ENCODE results near the gene MEDAG. TPM values are rescaled to one million over a fixed set of nuclear protein-coding genes. Genes with fewer than 3 reads are reported as not detected.

MEDAG gene
- total and polyA plus RNA-seq, 8 donors: 2.1 to 16.5 (median 3.8) TPM

DNA sequence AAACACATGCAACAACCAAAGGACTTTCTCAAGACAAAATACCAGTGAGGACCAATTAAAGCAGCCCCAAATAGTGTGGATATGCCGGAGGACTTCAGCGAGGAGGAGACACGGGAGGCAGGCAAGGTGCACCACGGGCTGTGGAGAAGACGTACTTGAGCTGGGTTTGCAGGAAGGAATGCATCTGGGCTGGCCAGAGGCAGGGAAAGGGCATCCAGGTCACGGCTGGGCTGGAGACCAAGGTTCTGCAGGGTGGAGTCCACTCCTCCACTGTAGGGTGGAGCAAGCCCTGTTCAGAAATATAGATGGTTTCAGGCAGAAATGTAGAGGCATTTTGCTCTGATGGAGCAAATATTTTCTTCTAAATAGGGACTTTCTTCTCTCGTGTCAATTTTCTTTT is 36.6 kb upstream of the MEDAG start:
- peaks cover 0 to 6% of the 10 kb centered on the region in 2 donors for H3K4me1 ChIP-seq
- intact Hi-C loops (cut with DNase I): no loop called here
- no peaks in the 10 kb centered on the region for H3K9me3 ChIP-seq
- TF ChIP-seq, protein P1, sequence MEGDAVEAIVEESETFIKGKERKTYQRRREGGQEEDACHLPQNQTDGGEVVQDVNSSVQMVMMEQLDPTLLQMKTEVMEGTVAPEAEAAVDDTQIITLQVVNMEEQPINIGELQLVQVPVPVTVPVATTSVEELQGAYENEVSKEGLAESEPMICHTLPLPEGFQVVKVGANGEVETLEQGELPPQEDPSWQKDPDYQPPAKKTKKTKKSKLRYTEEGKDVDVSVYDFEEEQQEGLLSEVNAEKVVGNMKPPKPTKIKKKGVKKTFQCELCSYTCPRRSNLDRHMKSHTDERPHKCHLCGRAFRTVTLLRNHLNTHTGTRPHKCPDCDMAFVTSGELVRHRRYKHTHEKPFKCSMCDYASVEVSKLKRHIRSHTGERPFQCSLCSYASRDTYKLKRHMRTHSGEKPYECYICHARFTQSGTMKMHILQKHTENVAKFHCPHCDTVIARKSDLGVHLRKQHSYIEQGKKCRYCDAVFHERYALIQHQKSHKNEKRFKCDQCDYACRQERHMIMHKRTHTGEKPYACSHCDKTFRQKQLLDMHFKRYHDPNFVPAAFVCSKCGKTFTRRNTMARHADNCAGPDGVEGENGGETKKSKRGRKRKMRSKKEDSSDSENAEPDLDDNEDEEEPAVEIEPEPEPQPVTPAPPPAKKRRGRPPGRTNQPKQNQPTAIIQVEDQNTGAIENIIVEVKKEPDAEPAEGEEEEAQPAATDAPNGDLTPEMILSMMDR (IDR thresholded peaks at IDR 0.05): no peak
- H3K4me3 ChIP-seq: no peak overlapping the region
- ATAC-seq: peak; percentile 16
- peaks cover 0 to 8% of the 10 kb centered on the region in 2 donors for H3K27me3 ChIP-seq
- H3K27ac ChIP-seq: peak overlapping the region in 1 of 2 donors; percentile 42
- no peak for DNase-seq
- H3K36me3 ChIP-seq: no peaks in the 10 kb centered on the region

DNA sequence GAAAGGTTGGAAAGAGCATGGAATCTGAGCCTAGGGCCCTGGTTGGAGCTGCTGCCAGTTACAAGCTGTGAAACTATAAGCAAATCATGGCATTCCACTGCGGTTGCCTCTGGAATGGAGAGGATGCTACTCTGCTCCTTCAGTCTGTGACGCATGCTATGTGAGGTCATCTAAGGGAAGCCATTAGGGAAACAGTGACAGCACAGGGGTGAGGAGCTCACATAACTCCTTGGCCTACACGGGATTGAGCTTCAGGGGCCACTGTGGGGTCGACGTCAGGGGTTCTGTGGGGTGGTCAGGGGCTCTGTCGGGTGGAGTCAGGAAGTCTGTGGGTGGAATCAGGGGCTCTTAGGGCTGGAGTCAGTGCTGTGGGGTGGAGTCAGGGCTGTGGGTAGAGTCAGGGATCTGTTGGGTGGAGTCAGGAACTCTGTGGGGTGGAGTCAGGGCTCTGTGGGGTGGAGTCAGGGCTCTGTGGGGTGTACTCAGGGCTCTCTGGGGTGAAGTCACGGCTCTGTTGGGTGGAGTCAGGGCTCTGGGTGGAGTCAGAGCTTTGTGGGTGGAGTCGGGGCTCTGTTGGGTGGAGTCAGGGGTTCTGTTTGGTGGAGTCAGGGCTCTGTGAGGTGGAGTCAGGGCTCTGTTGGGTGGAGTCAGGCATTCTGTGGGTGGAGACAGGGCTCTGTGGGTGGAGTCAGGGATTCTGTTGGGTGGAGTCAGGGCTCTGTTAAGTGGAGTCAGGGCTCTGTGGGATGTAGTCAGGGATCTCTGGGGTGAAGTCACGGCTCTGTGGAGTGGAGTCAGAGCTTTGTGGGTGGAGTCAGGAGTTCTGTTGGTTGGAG is 35.8 kb upstream of the MEDAG start:
- Histone ChIP-seq H3K27ac (peak overlapping the region in 1 of 2 donors; percentile 59), H3K36me3 (no peaks in the 10 kb centered on the region), H3K4me1 (peaks cover 0 to 3% of the 10 kb centered on the region in 2 donors), H3K4me3 (no peak overlapping the region), H3K9me3 (no peaks in the 10 kb centered on the region), H3K27me3 (peaks cover 0 to 8% of the 10 kb centered on the region in 2 donors)
- TF ChIP-seq, protein P1 (IDR thresholded peaks at IDR 0.05): no peak
- ATAC-seq (peak; percentile 76), DNase-seq (peak in 1 of 4 donors; percentile 64)
- intact Hi-C loops (cut with DNase I): no loop called here

DNA sequence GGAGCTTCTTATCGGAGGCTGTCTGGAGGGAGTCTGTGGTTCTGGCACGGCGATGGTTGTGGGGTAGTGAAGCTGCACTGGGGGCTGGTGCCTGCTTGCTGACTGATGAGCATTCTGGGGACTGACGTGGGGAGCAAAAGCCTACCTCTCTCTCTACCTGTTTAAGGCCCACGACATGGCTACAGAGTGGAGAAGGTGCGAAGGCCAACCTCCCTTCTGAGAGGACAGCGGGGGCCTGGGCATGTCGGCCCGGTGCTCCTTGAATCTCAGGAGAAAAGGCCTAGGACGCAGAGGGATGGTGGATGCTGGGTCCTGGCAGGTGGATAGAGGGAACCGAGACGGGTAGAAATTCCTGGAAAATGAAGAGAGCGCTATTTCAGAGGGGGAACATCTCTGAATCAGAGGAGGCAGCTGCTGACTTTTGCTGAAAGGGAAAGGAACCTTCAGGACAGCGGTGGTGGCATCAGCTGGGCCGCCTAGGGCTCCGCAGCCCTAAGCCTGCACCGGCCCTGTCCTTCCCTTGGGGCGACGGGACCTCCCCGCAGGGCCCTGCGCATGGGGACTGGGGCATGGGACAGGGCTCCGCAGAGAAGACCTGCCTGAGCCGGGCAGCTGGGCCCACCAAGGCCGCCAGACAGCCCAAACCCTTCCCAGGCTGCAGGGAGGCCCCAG is 35.0 kb upstream of the MEDAG start:
- H3K27me3 ChIP-seq: peaks cover 0 to 6% of the 10 kb centered on the region in 2 donors
- TF ChIP-seq, protein P1 (IDR thresholded peaks at IDR 0.05): no peak
- intact Hi-C loops (cut with DNase I): no loop called here
- no peaks in the 10 kb centered on the region for H3K4me1 ChIP-seq
- ATAC-seq (no peak), DNase-seq (no peak)
- H3K36me3 ChIP-seq: no peaks in the 10 kb centered on the region
- no peaks in the 10 kb centered on the region for H3K9me3 ChIP-seq
- H3K27ac ChIP-seq: peak overlapping the region in 1 of 2 donors; percentile 59
- no peak overlapping the region for H3K4me3 ChIP-seq

DNA sequence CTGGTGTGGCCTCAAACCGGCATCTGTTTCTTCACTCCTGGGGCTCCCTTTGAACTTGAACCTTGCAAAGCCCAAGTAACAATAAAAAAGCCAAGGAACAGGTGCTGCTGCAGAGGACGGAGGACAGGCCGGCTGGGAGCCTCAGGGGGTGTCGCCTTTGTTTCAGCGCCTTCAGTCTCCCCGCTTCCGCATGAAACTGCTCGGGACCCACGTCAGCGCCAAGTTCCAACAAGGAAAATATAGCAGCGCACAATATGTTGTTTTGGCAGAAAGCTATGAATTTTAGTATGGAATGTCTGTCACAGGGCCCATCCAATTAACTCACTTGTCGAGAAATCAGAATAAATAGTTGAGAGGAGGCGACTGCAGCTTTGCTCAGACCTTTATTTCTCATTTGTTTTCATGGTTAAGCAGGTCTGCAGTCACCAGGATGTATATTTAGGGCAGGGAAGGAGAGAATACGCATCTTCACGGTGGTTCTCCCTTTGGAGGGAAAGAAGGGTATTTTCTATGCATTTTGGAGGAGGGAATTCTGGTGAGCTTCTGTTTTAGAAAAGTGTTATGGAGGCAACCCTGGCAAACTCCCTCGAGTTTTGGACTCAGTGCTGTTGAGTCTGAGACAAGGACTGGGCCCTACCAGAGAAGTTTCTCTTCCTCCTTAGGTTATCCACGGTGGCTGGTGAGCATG is 34.3 kb upstream of the MEDAG start:
- no peaks in the 10 kb centered on the region for H3K36me3 ChIP-seq
- no peaks in the 10 kb centered on the region for H3K4me1 ChIP-seq
- ATAC-seq (no peak), DNase-seq (peak in 1 of 4 donors; percentile 69)
- H3K27ac ChIP-seq: peak overlapping the region in 1 of 2 donors; percentile 67
- H3K4me3 ChIP-seq: no peak overlapping the region
- no peaks in the 10 kb centered on the region for H3K27me3 ChIP-seq
- intact Hi-C loops (cut with DNase I): no loop called here
- no peaks in the 10 kb centered on the region for H3K9me3 ChIP-seq
- TF ChIP-seq, protein P1 (IDR thresholded peaks at IDR 0.05): no peak

DNA sequence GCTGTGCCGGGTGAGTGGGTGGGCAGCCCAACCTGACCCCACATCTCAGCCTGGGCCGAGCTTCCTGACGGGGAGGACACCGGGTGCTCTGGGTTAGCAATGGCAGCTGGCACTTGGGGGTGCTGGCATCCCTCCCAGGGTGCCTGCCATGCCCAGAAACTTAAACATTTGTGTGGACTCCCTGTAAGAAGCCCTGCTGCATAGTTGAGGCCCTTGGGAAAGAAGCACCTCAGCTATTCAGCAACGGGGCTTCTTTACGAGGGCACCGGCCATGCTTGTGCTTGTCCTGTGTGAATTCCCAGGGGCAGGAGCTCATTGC is 33.8 kb upstream of the MEDAG start:
- Histone ChIP-seq H3K4me1 (no peaks in the 10 kb centered on the region), H3K36me3 (no peaks in the 10 kb centered on the region), H3K9me3 (no peaks in the 10 kb centered on the region), H3K27ac (peak overlapping the region in 1 of 2 donors; percentile 67), H3K27me3 (no peaks in the 10 kb centered on the region), H3K4me3 (no peak overlapping the region)
- ATAC-seq (no peak), DNase-seq (peak in 1 of 4 donors; percentile 62)
- TF ChIP-seq, protein P1 (IDR thresholded peaks at IDR 0.05): no peak
- intact Hi-C loops (cut with DNase I): no loop called here
